GM13976 (cell line): ENCODE data around the gene NARS2.
A peak's percentile ranks its signal among the peaks of the same experiment; 100 is the strongest.

Experiments
- DNase-seq: peaks from one replicate; pipeline ENCODE4 v3.0.0; 2012; ENCODE audit warnings: low spot score
- in situ Hi-C: fragments of 300-500 bp; cut with MboI; formaldehyde crosslinking; loops from one replicate; pipeline ENCODE4 v1.12.0; 2022; ENCODE audit warnings: low sequenced_read_pairs, mixed read lengths, inconsistent platforms; ENCODE audit not compliant: unreplicated experiment
- TF ChIP-seq, protein P1 (sequence below): IDR thresholded peaks from 2 replicates; pipeline ENCODE4 v1.5.1; 2012; ENCODE audit warnings: borderline replicate concordance, mild to moderate bottlenecking; ENCODE audit not compliant: insufficient read depth; ENCODE audit errors: extremely low read depth, missing control alignments, control extremely low read depth

Gene NARS2

DNA sequence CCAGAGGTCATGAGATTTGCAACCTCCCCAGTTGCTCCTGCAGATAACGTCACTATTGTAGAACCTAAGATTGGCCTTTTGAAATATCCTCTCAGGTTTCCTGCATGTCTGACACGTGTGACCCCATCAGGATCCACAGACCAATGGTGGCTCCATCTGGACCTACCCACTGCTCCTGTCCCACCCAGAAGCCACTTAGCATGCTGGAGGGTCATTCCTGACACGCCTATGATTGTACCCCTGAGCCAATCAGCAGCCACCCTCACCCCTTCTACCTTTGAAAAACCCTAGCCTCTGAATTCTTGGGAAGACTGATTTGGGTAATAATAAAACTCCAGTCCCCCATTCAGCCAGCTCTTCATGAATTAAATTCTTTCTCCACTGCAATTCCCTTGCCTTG, 20.1 kb upstream of the NARS2 start:
- DNase-seq = no peak
- in situ Hi-C loops = no loop called here
- TF ChIP-seq, protein P1, sequence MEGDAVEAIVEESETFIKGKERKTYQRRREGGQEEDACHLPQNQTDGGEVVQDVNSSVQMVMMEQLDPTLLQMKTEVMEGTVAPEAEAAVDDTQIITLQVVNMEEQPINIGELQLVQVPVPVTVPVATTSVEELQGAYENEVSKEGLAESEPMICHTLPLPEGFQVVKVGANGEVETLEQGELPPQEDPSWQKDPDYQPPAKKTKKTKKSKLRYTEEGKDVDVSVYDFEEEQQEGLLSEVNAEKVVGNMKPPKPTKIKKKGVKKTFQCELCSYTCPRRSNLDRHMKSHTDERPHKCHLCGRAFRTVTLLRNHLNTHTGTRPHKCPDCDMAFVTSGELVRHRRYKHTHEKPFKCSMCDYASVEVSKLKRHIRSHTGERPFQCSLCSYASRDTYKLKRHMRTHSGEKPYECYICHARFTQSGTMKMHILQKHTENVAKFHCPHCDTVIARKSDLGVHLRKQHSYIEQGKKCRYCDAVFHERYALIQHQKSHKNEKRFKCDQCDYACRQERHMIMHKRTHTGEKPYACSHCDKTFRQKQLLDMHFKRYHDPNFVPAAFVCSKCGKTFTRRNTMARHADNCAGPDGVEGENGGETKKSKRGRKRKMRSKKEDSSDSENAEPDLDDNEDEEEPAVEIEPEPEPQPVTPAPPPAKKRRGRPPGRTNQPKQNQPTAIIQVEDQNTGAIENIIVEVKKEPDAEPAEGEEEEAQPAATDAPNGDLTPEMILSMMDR = no peak

DNA sequence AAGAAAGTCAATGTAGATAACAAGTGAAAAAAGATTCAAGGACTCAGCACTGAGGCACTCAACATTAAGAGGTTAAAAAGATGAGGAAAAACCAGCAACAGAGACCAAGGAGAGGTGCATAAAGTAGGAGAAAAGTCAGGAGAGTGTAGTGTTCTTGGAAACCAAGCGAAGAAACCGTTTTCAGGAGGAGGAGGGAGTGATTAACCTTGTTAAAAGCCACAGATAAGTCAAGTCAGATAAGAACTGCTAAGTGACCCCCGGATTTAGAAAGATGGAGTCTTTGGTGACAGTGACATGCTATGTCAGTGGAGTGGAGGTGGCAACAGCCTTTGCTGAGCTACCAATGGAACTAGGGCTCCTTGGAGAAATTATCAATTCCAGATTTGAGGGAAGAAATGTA, 13.9 kb upstream of the NARS2 start:
- DNase-seq = no peak
- TF ChIP-seq, protein P1 = no peak
- in situ Hi-C loops = no loop called here

DNA sequence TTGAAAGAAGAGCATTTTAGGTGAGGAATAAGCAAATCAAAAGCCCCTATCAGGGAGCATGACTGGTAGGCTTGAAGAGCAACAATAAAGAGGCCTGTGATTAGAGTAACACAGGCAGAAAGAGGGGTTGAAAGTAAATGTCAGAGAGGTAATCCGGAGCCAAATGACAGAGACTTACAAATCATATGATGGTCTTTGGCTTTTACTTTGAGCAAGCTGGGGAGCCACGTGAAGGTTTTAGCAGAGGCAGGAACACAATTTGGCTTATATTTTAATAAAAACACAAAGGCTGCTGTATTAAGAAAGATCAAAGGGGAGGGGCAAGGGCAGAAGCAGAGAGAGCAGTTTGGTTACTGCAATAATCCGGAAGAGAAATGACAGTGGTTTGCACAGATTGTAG, 12.8 kb upstream of the NARS2 start:
- in situ Hi-C loops = no loop called here
- DNase-seq = no peak
- TF ChIP-seq, protein P1 = no peak

DNA sequence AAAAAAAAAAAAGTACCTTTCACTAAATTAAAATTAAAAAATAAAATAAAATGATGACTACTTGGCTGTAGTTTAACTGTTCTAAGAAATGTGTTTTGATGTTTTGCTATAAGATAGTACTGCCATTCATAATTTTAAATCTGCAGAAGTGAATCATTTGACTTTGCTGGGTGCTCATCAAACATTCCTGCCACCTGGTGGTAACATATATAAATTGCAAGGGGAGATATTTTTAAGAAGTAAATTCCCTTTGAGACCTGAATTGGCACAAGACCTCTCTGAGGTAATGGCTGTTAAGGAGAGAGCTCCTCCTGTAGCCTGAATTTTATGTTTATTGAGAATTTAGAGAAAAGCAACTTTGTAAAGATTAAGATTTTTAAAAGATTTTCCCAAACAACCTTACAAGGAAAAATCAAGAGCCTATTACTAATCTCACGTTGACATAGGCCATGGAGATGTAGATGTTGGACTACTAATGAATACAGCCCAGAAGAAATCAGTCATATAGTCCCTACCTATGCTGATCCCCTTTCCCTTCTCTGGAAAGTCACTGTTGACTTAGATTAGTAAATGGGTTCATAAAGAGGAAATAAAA, 11.9 kb upstream of the NARS2 start:
- peak; percentile 47 for DNase-seq
- TF ChIP-seq, protein P1 = peak; percentile 22
- in situ Hi-C loops = no loop called here

DNA sequence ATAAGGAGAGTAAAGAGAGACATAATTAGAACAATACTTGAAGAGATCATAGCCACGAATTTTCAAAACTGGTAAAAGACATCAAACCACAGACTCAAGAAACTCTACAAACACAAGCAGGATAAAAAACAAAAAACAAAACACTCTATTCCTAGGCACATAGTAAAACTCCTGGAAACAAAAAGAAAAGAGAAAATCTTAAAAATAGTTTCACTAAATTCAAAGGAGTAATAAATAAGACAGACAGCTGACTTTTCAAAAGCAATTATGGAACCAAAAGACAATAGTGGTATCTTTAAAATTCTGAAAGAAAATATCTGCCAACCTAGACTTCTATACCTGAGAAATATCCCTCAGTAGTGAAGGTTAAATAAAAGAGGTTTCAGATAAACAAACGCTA, 9.2 kb upstream of the NARS2 start:
- DNase-seq = no peak
- in situ Hi-C loops = no loop called here
- TF ChIP-seq, protein P1 = no peak

DNA sequence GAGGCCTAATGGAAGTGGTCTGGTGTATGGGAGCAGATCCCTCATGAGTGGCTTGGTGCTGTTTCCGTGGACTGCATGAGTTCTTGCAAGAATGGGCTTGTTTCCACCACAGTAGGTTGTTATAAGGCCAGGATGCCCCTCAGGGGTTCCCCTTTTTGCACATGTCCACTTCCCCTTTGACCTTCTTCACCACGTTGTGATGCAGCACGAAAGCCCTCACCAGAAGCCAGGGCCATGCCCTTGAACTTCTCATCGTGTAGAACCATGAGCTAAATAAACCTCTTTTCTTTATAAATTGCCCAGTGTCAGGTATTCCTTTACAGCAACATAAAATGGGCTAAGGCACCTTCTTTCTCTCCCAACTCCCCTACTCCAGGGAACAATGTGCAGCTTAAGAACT, 2.8 kb upstream of the NARS2 start:
- TF ChIP-seq, protein P1 = no peak
- in situ Hi-C loops = no loop called here

More for the DNA sequence above, 2.8 kb upstream of the NARS2 start:
- no peak for DNase-seq
